IMR-90 (cell line): ENCODE data around the gene DLEU7.

Experiments
- FOS ChIP-seq: fragments of 150-350 bp; IDR thresholded peaks from 2 replicates; pipeline ENCODE4 v1.6.1; 2016; ENCODE audit warnings: low read depth, low read length
- MAFK ChIP-seq: IDR thresholded peaks from 2 replicates; pipeline ENCODE4 v1.6.1; 2012; ENCODE audit warnings: low read depth, low read length, improper control_type of control experiment
- MAZ ChIP-seq: IDR thresholded peaks from 2 replicates; pipeline ENCODE4 v1.6.1; 2012; ENCODE audit warnings: low read depth, mild to moderate bottlenecking, low read length, improper control_type of control experiment, moderate library complexity, borderline replicate concordance
- MXI1 ChIP-seq: IDR thresholded peaks from 2 replicates; pipeline ENCODE4 v1.6.1; 2012; ENCODE audit warnings: low read depth, mild to moderate bottlenecking, low read length, moderate library complexity, borderline replicate concordance
- POLR2A ChIP-seq: IDR thresholded peaks from 2 replicates; pipeline ENCODE4 v1.6.1; 2012; ENCODE audit warnings: mild to moderate bottlenecking, low read depth, low read length
- SMC3 ChIP-seq: fragments of 150-350 bp; IDR thresholded peaks from 2 replicates; pipeline ENCODE4 v1.6.1; 2016; ENCODE audit warnings: low read depth, mild to moderate bottlenecking, antibody characterized with exemption, low read length, moderate library complexity
- TF ChIP-seq, protein P1 (sequence below): conservative IDR thresholded peaks from 2 replicates; pipeline ENCODE4 v1.5.1; 2012; ENCODE audit warnings: mild to moderate bottlenecking, low read depth, low read length, improper control_type of control experiment
- TF ChIP-seq, protein P2 (sequence below): fragments of 150-350 bp; IDR thresholded peaks from 2 replicates; pipeline ENCODE4 v1.6.1; 2017; ENCODE audit warnings: mild to moderate bottlenecking, antibody characterized with exemption, low read length, low read depth
- TF ChIP-seq, protein P3 (sequence below): fragments of 150-350 bp; IDR thresholded peaks from 2 replicates; pipeline ENCODE4 v1.6.1; 2016; ENCODE audit warnings: low read depth, mild to moderate bottlenecking, low read length, moderate library complexity, borderline replicate concordance

DNA sequence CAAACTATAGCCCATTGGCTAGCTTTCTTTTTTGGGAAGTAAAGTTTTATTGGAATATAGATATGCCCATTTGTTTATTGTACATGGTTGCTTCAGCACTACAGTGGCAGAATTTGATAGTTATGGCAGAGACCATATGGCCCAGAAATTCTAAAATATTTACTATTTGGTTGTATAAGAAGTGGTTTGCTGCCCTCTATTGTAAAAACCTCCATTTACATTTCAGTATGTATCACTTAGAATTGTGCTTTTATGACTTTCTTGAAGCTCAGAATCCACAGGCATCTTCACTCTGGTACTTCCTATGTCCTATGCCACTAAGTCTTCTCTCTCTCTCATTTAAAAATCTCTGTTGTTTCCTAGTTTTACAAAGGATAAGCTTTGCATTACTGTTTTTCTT, 37.7 kb downstream of the DLEU7 start:
- no peak for TF ChIP-seq POLR2A
- TF ChIP-seq MXI1 = no peak
- TF ChIP-seq MAFK = no peak
- TF ChIP-seq, protein P1, sequence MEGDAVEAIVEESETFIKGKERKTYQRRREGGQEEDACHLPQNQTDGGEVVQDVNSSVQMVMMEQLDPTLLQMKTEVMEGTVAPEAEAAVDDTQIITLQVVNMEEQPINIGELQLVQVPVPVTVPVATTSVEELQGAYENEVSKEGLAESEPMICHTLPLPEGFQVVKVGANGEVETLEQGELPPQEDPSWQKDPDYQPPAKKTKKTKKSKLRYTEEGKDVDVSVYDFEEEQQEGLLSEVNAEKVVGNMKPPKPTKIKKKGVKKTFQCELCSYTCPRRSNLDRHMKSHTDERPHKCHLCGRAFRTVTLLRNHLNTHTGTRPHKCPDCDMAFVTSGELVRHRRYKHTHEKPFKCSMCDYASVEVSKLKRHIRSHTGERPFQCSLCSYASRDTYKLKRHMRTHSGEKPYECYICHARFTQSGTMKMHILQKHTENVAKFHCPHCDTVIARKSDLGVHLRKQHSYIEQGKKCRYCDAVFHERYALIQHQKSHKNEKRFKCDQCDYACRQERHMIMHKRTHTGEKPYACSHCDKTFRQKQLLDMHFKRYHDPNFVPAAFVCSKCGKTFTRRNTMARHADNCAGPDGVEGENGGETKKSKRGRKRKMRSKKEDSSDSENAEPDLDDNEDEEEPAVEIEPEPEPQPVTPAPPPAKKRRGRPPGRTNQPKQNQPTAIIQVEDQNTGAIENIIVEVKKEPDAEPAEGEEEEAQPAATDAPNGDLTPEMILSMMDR = 0 out of 2 replicates have a peak, but pooled peaks have one; percentile 14
- TF ChIP-seq MAZ = no peak
- no peak for TF ChIP-seq SMC3
- TF ChIP-seq, protein P2, sequence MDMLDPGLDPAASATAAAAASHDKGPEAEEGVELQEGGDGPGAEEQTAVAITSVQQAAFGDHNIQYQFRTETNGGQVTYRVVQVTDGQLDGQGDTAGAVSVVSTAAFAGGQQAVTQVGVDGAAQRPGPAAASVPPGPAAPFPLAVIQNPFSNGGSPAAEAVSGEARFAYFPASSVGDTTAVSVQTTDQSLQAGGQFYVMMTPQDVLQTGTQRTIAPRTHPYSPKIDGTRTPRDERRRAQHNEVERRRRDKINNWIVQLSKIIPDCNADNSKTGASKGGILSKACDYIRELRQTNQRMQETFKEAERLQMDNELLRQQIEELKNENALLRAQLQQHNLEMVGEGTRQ = no peak
- TF ChIP-seq, protein P3, sequence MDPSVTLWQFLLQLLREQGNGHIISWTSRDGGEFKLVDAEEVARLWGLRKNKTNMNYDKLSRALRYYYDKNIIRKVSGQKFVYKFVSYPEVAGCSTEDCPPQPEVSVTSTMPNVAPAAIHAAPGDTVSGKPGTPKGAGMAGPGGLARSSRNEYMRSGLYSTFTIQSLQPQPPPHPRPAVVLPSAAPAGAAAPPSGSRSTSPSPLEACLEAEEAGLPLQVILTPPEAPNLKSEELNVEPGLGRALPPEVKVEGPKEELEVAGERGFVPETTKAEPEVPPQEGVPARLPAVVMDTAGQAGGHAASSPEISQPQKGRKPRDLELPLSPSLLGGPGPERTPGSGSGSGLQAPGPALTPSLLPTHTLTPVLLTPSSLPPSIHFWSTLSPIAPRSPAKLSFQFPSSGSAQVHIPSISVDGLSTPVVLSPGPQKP = no peak
- TF ChIP-seq FOS = no peak
